CD4-positive, alpha-beta T cell treated with Interleukin-1 beta for 1 hour (primary cell): Measurements from ENCODE around the gene CAMK2B.

Experiments used
- DNase-seq, 2 donors: peaks; one replicate each; pipeline ENCODE4 v3.0.0-alpha.2; 2020 to 2022

Gene CAMK2B

DNA sequence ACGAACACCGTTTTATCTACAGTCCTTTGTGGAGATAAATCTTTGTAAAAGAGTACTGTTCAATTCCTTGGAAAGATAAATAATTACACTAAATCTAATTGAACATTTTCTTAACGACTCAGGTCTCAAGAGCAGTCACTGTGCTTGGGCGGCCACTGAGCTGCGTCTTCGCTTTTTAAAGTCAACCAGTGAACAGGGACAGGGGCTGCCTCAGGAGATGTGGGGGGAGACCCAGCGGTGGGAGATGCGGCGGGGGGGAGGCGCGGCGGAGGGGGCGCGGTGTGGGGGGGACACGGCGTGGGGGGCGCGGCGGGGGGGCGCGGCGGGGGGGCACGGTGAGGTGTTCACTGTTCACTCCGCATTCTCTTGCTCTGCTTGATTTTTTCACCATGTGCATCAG lies 39.8 kb downstream of the CAMK2B start:
- no peak for DNase-seq

- DNase-seq = no peak
Measured at GRCh38 chr7:44284881-44285541, 40.4 kb downstream of the CAMK2B start.

DNA sequence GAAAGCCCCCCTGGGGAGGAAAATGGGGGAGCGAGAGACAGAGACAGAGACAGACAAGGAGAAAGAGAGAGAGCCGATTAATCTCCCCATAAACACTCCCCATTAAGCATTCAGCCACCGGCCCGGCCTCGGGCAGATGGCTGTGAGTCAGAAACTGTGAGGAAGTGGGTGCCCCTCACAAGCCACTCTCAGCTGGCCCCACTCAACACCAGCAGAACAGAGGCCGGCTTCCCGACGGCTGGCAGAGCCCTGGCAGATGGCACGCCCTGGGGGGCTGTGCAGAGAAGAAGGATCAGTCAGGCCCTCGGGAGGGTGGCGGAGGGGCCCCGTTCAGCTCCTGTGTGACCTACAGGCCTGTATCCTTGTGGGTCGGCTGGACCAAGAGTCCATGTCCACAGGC lies 41.2 kb downstream of the CAMK2B start:
- DNase-seq = no peak

GRCh38 chr7:44283381-44284211 lies 41.8 kb downstream of the CAMK2B start:
- no peak for DNase-seq

GRCh38 chr7:44282601-44283171 lies 42.7 kb downstream of the CAMK2B start:
- DNase-seq = no peak

- DNase-seq = no peak
Measured at GRCh38 chr7:44281811-44282600, 43.4 kb downstream of the CAMK2B start.

DNA sequence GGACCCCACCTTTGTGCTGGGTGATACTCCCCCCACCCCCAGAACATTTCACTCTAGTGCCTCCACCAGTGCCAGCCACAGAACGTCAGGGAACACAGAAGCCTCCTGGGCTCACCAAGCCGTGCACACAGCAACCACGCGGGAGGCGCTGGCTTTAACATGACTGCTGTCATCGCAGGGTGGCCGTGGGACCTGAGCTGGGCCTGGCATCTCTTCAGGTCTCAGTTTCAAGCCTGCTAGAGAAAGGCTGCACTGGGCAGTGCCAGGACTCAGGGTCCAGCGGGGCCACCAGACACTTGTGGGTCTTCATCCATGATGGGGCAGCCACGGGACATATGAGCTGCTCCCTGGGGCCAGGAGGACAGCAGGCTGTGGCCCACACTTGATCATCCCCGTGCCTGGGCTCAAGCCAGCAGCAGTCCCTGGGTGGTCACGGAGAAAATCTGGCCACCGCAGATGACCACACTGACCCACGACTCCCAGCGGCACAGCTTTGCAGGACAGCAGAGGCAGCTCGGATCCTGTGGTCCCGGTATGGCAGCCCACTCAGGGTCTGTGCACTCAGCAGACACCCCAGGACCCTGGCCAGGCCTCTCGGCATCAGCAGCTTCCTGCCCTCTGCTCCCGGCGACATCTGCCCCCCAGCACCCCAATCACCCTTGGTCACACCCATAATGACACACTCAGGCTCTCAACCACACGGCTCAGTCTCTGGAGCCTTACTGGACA lies 44.2 kb downstream of the CAMK2B start:
- no peak for DNase-seq

GRCh38 chr7:44280636-44280992 lies 44.8 kb downstream of the CAMK2B start:
- DNase-seq = no peak

- no peak for DNase-seq
Measured at GRCh38 chr7:44279731-44280505, 45.5 kb downstream of the CAMK2B start.

DNA sequence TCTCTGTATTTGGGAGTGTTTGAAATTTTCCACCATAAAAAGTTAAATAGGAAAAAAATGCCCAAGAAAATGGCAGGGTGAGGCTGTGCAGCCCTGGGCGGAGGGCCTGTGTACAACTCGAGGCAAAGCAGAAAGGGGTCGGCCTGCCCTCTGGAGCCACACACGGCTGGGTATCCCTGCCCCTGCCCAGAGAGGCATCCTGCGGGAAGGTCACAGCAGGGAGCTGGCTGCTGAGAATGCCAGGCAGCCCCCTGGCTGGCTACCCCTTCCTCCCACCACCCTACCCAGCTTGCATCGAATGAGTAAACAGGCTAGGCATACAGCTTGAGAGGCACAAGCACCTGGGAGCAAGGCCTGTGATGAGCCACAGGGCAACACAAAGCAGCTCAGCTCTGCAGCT lies 46.1 kb downstream of the CAMK2B start:
- DNase-seq = no peak

- DNase-seq = no peak
Measured at GRCh38 chr7:44278451-44279161, 46.8 kb downstream of the CAMK2B start.

DNA sequence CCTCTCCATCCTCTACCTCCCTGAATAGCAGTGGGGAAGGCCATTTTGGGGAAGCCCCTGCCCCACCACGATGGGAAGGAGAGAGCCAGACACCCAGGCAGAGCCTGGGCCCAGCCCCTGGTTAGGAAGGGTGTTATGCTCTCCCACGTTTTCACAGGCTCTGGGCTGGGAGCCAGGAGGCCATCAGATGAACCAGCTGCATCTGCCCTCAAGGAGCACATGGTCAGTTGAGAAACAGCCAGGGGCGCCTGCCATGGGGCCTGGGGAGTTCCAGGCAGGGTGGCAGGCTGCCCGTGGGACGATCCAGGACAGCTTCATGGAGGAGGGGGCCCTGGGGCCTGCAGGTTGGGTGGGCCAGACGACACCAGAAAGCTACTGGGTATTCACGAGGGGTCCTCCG lies 47.5 kb downstream of the CAMK2B start:
- DNase-seq = no peak

DNA sequence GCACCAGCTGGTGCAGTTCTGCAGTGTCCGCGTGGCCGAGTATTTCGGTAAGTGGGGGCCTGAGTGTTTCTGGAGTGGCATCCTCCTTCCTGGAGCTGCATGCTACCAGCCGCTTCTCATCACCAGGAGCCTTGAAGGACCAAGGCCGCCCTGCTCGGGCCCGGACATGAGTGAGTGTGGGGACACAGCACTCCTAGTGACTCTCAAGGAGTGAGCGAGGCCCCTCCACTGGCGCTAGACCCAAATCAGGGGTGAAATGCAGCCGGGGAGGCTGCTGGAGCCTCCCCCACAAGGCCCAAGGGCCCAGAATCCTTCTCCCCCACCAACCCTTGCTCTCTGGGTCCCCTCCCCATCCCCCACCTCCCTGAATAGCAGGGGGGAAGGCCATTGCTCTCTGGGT lies 48.0 kb downstream of the CAMK2B start:
- DNase-seq = no peak

GRCh38 chr7:44276571-44277221 lies 48.7 kb downstream of the CAMK2B start:
- DNase-seq = no peak

DNA sequence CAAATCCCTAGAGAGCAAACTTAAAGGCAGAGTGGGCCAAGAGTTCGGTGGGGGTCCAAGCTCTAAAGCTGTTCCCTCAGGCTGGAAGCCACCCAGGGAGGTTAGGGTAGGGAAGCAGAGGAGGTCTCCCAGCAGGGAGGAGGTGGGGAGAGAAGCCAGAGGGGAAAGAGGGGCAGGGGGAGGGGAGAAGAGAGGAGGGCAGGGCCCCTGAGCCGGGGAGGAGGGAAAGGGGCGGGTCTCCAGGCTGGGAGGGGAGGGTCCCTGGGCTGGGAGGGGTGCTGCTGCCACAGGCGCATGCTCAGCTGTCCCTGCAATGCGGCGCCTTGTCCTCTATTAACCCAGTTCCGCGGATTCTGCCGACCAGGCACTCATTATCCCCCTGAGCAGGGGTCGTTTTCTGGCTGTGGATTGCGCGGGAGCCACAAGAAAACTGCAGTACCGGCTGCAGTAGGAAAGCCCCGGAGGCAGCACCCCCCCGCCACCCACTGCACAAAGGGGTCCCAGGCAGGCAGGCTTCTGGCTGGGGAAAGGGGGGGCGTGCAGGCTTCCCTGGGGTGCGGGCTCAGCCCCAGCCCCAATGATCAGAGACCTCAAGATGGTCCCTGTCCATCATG lies 49.3 kb downstream of the CAMK2B start:
- no peak for DNase-seq

- DNase-seq = no peak
Measured at GRCh38 chr7:44275146-44275545, 50.2 kb downstream of the CAMK2B start.

DNA sequence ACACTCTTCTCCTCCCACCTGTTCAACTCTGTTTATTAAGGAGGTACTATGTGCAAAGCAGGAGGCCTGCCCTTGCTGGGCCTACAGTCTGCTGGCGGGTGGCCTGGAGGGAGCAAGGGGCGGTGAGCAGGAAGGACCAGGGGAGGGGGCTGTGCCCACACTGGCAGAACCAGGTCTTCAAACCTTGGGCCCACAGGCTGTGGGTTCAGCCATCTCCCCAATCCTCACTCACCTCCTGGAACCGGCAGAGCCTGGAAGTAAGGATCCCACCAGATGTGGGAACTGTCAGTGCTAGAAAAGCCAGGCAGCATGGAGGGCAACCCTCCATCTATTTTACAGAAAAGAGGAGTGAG lies 50.8 kb downstream of the CAMK2B start:
- DNase-seq = no peak

- DNase-seq = no peak
Measured at GRCh38 chr7:44273681-44274622, 51.4 kb downstream of the CAMK2B start.

- no peak for DNase-seq
Measured at GRCh38 chr7:44272981-44273380, 52.4 kb downstream of the CAMK2B start.
